GM21529 (cell line): Measurements from ENCODE around the gene C4BPB.
"Not testable (repeated sequence)": the region's sequence is repeated elsewhere in the genome, so short reads cannot be mapped to it uniquely, and the experiment has no call there.

Experiments
- ATAC-seq: cut with Tn5 transposase; IDR thresholded peaks from one replicate; pipeline ENCODE4 v1.9.1; 2021; ENCODE audit not compliant: unreplicated experiment

Gene C4BPB

DNA sequence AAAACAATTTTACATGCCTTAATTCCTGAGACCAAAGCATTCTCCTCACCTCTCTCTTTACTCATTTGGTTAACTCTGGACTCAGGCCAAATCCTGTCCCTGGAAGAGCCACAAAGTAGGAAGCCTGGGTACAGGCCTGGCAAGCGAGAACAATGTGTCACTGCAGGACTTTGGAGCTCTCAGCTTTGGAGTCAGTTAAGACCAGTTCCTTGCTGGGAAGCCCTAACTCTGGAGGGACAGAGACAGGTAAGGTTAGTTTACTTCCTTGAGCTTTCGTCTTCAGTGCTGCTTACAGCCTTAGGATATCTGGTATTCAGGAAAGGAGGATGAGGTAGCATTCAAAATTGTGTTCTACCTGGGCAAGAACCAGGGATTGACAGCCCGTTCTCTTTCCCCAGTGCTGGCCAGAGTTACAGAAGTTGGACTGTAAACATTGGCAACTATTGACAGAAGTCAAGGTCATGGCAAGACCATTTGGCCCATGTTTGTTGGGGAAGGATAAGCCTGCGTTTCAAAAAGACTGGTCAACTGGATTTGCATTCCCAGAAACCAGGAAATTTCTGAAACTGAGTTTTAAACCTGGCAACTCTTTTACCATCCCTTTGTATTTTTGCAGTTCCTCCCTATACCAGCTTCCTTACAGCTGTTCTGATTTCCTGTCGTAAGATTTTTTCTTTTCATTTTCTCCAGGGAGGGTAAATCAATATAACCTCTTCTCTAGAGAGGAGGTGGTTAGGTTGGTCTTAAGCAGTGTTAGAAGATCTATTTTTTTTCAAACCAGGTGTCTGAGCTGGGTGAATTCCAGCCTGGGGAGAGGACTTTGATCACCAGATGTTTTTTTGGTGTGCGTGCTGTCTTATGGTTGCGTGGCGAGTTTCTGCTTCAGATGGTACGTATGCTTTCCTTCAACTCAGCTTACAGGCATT, at the start of gene C4BPB:
TSS of gene C4BPB (plus strand) at position 160 of the 926 bp plus-strand sequence. CDS start at position 832, 672 bp downstream.
- ATAC-seq: no peak

- no peak for ATAC-seq
Observed at GRCh38 chr1:207039380-207040180, 49.1 kb upstream of the C4BPB start.

DNA sequence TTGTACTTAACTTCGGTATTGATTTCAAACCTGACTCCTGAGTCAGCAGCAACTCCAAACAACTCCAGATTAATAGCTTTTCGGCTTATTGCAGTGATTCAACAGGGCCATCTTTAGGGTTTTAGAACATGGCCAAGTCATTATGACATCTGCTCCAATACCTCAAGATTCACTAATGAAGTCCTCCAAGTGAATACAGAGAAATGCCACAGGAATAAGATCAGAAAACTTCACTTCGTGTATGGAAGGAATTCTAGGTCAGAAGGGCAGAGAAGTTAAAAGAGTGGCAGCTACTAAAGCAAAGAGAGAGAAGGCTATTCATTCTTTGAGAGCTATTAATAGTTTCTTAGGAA, 48.5 kb upstream of the C4BPB start:
- ATAC-seq: no peak

DNA sequence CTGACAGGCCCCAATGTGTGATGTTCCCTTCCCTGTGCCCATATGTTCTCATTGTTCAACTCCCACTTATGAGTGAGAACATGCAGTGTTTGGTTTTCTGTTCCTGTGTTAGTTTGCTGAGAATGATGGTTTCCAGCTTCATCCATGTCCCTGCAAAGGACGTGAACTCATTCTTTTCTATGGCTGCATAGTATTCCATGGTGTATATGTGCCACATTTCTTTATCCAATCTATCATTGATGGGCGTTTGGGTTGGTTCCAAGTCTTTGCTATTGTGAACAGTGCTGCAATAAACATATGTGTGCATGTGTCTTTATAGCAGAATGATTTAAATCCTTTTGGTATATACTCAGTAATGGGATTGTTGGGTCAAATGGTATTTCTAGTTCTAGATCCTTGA, 47.3 kb upstream of the C4BPB start:
- not testable (repeated sequence) for ATAC-seq

DNA sequence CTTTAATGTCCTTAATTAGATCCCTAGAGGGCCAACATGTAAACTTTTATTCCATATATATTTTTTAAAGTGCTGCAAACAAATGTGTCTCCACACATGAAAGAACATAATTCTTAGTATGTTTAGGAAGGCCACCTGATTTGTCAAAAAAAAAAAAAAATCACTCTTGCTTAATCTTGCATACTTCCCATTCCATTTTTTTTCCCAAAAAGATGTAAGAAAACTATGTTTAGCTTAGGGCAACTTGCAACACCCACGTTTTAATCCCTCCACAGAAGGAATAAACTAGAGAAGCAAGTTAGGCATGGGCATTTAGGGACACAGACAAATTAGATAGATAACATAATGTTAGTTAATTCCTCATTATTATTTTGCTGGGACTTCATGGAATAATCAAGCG, 43.2 kb upstream of the C4BPB start:
- no peak for ATAC-seq

DNA sequence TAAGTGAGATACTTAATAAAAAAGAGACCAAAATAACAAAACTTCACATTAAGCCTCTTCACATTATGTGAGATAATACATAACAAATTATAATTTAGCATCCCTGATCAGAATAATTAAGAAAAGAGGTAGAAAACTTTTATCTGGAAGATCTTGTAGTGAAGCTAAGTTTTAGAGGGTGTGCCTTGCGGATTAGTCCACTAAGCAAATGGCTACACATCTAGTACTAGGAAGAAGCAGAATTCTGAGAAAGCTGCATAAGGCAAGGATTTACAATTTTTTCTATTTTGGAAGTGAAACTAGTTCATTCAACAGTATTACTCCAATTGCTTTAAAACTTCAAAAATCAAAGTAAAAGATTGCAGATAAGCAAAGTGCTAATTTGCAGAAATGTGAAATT, 41.2 kb upstream of the C4BPB start:
- no peak for ATAC-seq

- no peak for ATAC-seq
Observed at GRCh38 chr1:207048041-207048440, 40.6 kb upstream of the C4BPB start.

- ATAC-seq: no peak
Observed at GRCh38 chr1:207049054-207049453, 39.6 kb upstream of the C4BPB start.

DNA sequence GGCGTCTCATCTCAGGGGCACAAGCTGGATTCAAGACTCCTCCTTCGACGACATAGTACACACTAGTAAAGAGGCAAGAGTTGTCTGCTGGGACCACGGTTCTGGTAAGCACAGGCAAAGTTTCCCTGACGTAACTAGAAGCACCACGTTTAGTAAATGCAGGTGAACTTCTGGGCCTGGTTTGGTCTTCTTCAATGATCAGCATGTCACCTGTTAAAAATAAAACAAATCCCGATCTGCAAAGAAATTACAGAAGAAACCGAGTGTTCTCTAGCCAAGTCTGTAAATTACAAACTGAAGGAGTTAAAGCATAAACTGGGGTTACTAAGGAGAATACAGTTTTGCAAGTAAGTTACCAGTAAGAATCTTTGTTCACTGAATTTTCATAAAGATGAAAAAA, 39.1 kb upstream of the C4BPB start:
- ATAC-seq: no peak

GRCh38 chr1:207049974-207050391, 38.7 kb upstream of the C4BPB start:
- no peak for ATAC-seq

- peak; percentile 49 for ATAC-seq
Observed at GRCh38 chr1:207050480-207051190, 38.0 kb upstream of the C4BPB start.

DNA sequence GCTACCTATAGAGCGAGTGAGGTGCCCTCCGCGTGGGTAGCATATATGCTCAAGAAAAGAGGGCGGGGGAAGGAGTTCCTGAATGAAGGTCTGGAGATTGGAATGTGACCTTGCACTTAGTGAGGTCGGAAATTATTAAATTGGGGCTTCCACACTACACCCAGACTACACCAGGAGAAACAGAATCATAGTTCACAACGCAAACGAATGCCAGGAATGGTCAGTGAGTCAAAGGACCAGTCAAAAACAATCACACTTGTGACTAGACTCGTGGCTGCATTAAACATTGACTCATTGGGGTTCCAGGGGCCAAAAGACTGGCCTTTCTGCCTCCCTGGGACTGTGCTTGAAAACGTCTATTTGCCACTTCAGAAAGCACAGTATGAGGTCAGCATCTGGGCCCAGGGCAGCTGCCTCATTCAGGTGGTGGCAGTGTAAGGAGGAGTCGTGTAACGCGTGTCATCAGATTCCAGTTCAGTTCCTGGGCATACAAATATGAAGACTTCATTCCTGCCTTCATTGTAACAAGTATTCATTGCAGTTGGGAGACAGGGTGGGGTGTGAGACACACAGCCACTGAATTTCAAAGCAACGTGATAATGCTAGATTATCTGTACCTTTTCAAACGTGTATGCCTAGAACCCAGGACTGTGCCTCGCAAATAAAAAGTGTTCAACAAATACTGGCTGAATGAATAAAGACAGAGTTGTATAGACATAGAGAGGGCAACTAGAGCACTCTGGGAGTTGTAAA, 37.3 kb upstream of the C4BPB start, which contains the start of gene YOD1:
TSS of gene YOD1 (minus strand) at position 18 of the 753 bp plus-strand sequence. CDS start 178 bp downstream, outside the sequence.
- ATAC-seq: no peak

GRCh38 chr1:207052911-207053769, 35.5 kb upstream of the C4BPB start, which contains the start of gene PFKFB2:
Gene PFKFB2 (plus strand): TSS chr1:207053275. CDS start chr1:207054718, 1,443 bp downstream.
- peak; percentile 73 for ATAC-seq

DNA sequence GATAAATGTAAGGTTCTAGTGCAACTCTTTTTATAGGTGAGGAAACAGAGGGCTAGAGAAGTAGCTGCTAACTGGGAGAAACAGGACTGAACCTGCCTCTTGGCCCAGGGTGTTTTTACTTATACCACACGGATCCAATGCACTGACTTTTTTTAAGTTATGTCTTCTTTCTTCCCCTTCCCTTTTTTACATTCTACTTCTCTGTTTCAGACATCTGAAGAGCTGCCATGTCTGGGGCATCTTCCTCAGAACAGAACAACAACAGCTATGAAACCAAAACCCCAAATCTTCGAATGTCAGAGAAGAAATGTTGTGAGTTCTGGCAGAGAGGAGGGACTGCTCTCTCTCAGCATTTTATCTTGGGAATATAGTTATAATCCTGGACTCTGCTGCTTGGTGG, 34.2 kb upstream of the C4BPB start:
- ATAC-seq: no peak

- ATAC-seq: no peak
Observed at GRCh38 chr1:207055386-207056001, 33.2 kb upstream of the C4BPB start.

DNA sequence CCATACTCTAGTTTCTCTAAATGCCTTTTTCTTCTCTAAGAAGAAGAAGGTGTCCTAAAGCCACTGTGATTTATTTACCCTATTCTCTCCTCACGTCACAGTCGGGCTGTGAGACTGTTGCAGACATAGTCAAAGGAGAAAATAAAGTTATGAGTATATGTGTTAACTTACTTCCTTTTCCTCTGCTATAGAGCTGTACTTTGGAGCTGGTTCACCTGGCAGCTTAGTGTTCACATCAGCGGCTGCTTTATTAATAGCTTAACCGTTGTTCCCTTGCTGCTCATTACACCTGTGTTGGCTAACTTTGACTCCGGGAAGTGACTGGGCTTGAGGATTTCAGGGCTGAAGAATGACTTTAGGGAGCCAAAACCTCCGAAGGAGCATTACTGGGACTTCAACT, 32.0 kb upstream of the C4BPB start:
- ATAC-seq: no peak

- ATAC-seq: no peak
Observed at GRCh38 chr1:207058252-207058651, 30.4 kb upstream of the C4BPB start.

DNA sequence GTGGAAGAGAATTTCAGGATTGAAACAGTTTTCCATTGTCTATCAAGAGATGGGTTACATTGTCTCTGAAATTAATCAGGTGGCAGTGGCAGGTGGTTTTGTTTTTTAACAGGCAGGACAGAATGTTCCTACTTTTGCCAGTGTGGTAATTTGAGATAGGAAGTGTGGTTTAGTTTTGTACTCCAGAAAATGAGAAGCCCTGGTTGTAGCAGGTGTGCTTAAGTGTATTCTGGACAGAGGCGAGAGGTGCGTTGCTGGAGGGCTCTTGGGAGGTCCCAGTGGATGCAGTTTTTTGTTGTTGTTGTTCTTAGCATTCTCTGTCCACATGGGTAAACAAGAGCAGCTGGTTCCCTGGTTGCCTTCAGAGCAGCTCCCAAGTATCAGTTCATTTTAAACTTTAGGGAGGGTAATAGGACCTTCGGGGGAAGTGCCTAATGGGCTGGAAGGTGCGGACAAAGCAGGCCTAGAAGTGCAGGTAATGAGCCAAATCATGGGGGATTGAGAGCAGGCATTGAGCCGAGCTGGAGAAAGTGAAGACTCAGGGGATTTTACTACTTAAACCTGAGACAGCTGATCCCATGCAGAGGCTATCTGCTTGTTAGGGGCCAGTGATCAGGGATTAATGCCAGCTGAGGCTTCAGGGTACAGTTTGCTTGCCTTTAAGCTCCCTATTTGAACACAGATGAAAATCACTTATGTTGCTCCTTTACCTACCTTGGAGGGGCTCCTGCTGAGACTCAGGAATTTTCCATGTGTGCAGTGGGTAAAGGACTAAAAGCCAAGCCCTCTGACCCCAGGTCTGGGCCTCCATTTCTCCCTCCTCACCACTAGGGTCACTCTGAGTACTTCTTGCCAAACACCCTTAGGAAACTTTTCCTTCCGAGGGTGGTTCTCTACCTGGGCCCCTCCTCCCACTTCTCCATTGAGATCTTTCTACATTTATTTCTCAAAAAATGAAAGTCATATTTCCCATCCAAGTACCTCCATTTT, 29.5 kb upstream of the C4BPB start:
- ATAC-seq: no peak
